Measurements from ENCODE around the gene RNF151. TPM values are rescaled to one million over a fixed set of nuclear protein-coding genes. Genes with fewer than 3 reads are reported as not detected.
A peak's percentile ranks its signal among the peaks of the same experiment; 100 is the strongest.

The RNF151 gene
- total RNA-seq, 1 experiment from 2014 or later, result 0.28 TPM

GRCh38 chr16:1950559-1950958 lies 16.1 kb upstream of the RNF151 start:
- Histone ChIP-seq H3K56ac (ENCODE audit: insufficient read length, low read depth, low read length) (no peak overlapping the region), H3K23ac (ENCODE audit: insufficient read length, low read depth, low read length) (no peak overlapping the region), H3K27ac (ENCODE audit: insufficient read length, low read depth, low read length) (no peak overlapping the region), H2BK120ac (ENCODE audit: low read depth, low read length, poor library complexity, severe bottlenecking) (no peak overlapping the region), H4K20me1 (ENCODE audit: control insufficient read depth, insufficient read depth, insufficient read length) (no peaks in the 10 kb centered on the region), H2AK5ac (ENCODE audit: insufficient read length, low read length) (no peak overlapping the region), H2AFZ (ENCODE audit: low read length) (no peak overlapping the region), H3K4me2 (ENCODE audit: insufficient read depth, insufficient read length, low read length) (no peak overlapping the region), H3K9me3 (ENCODE audit: control insufficient read depth, low read depth, low read length) (no peaks in the 10 kb centered on the region), H3K9ac (ENCODE audit: extremely low read depth, insufficient read length, low read length) (no peak overlapping the region), H4K8ac (replicated peaks; ENCODE audit: insufficient read length, low read depth, low read length) (no peak overlapping the region), H2BK20ac (ENCODE audit: low read depth, low read length, poor library complexity, severe bottlenecking) (no peak overlapping the region), H3K18ac (ENCODE audit: insufficient read length, low read depth, low read length) (no peak overlapping the region), H3K23me2 (ENCODE audit: insufficient read length, low read depth, low read length, poor library complexity, severe bottlenecking) (no peaks in the 10 kb centered on the region), H2BK5ac (ENCODE audit: insufficient read length, low read length) (no peak overlapping the region), H3K27me3 (ENCODE audit: insufficient read depth, low read length) (no peaks in the 10 kb centered on the region), H2BK12ac (ENCODE audit: insufficient read length, low read depth, low read length) (no peak overlapping the region), H3K79me2 (ENCODE audit: insufficient read depth, low read length) (no peaks in the 10 kb centered on the region), H3K79me1 (ENCODE audit: insufficient read depth, low read depth, low read length, poor library complexity, severe bottlenecking) (no peaks in the 10 kb centered on the region), H3K4ac (ENCODE audit: low read depth, low read length) (no peak overlapping the region), H3K4me1 (ENCODE audit: insufficient read depth, low read length) (no peaks in the 10 kb centered on the region), H4K5ac (ENCODE audit: insufficient read length, low read depth, low read length) (no peak overlapping the region), H3K14ac (ENCODE audit: insufficient read depth, low read length) (no peak overlapping the region), H4K91ac (ENCODE audit: insufficient read length, low read depth, low read length) (no peak overlapping the region), H2BK15ac (ENCODE audit: low read depth, low read length) (no peak overlapping the region), H3T11ph (ENCODE audit: low read length) (no peak overlapping the region)
- Mint-ChIP-seq H3K9me3 (peaks cover 0 to 3% of the 10 kb centered on the region in 2 experiments; a peak in 2 of 5 replicates), H3K36me3 (ENCODE audit: insufficient read depth in 1 of 3, low read depth in 3 of 3) (no peaks in the 10 kb centered on the region; a peak in 1 of 7 replicates), H3K27me3 (ENCODE audit: low read depth) (peaks cover 3% of the 10 kb centered on the region), H3K27ac (peak overlapping the region in 1 of 3 experiments; percentile 92; a peak in 1 of 7 replicates), H3K4me3 (no peak overlapping the region), H3K4me1 (peaks cover 4 to 5% of the 10 kb centered on the region in 2 experiments; a peak in 2 of 4 replicates)
- no peak for TF ChIP-seq CTCF (conservative IDR thresholded peaks at IDR 0.05)
- no peak for DNase-seq
- WGBS (ENCODE audit: extremely low coverage, insufficient read length, low lambda C conversion rate), result no CpG with 5 or more reads among the region's 19 CpGs

All from H9 (cell line).